NCI-H1694 treated with DMSO at 0.1 percent for 48 hours (cell line): Measurements from ENCODE around the gene APOBEC3B.
"Not testable (repeated sequence)": the region's sequence is repeated elsewhere in the genome, so short reads cannot be mapped to it uniquely, and the experiment has no call there.

Experiments
- DNase-seq: peaks from one replicate; lab custom pipeline; 2025; lab: John Stamatoyannopoulos, UW

APOBEC3B gene

GRCh38 chr22:38981992-38982927 lies at the start of gene APOBEC3B:
Gene APOBEC3B, plus strand, starts transcription at chr22:38982347. Its CDS starts 107 bp downstream, at chr22:38982454.
- DNase-seq: no peak

GRCh38 chr22:38935023-38935422 lies 47.1 kb upstream of the APOBEC3B start:
- DNase-seq: peak; percentile 25

GRCh38 chr22:38935616-38936015 lies 46.5 kb upstream of the APOBEC3B start:
- DNase-seq: no peak

- no peak for DNase-seq
Observed at GRCh38 chr22:38936562-38936961, 45.6 kb upstream of the APOBEC3B start.

GRCh38 chr22:38937036-38937435 lies 45.1 kb upstream of the APOBEC3B start:
- DNase-seq: no peak

- DNase-seq: no peak
Observed at GRCh38 chr22:38937541-38937940, 44.6 kb upstream of the APOBEC3B start.

- no peak for DNase-seq
Observed at GRCh38 chr22:38938221-38938620, 43.9 kb upstream of the APOBEC3B start.

- DNase-seq: no peak
Observed at GRCh38 chr22:38938925-38939324, 43.2 kb upstream of the APOBEC3B start.

- no peak for DNase-seq
Observed at GRCh38 chr22:38940811-38941384, 41.2 kb upstream of the APOBEC3B start.

- DNase-seq: no peak
Observed at GRCh38 chr22:38941488-38941987, 40.6 kb upstream of the APOBEC3B start.

- DNase-seq: no peak
Observed at GRCh38 chr22:38942702-38943101, 39.4 kb upstream of the APOBEC3B start.

- no peak for DNase-seq
Observed at GRCh38 chr22:38943201-38943600, 38.9 kb upstream of the APOBEC3B start.

GRCh38 chr22:38943882-38944281 lies 38.3 kb upstream of the APOBEC3B start:
- no peak for DNase-seq

GRCh38 chr22:38944653-38945052 lies 37.5 kb upstream of the APOBEC3B start:
- DNase-seq: no peak

- DNase-seq: not testable (repeated sequence)
Observed at GRCh38 chr22:38945706-38946338, 36.3 kb upstream of the APOBEC3B start.

- no peak for DNase-seq
Observed at GRCh38 chr22:38946771-38947170, 35.4 kb upstream of the APOBEC3B start.

GRCh38 chr22:38947321-38948140 lies 34.6 kb upstream of the APOBEC3B start:
- DNase-seq: no peak

- DNase-seq: no peak
Observed at GRCh38 chr22:38948181-38948940, 33.8 kb upstream of the APOBEC3B start.

GRCh38 chr22:38949889-38950405 lies 32.2 kb upstream of the APOBEC3B start:
- no peak for DNase-seq

GRCh38 chr22:38950527-38951295 lies 31.4 kb upstream of the APOBEC3B start:
- DNase-seq: no peak
